Measurements from ENCODE around the gene ULBP2. TPM values are rescaled to one million over a fixed set of nuclear protein-coding genes. Genes with fewer than 3 reads are reported as not detected.
"Not testable (repeated sequence)": the region's sequence is repeated elsewhere in the genome, so short reads cannot be mapped to it uniquely, and the experiment has no call there.

The ULBP2 gene
- polyA plus RNA-seq, 3 donors, result 0.65 to 0.87 (median 0.68) TPM

- no peak for DNase-seq (ENCODE audit: low read depth in 3 of 3, low spot score in 2 of 3)
These were observed 16.4 kb upstream of the ULBP2 start for GRCh38 chr6:149925253-149925973.

GRCh38 chr6:149925974-149926777 is 15.6 kb upstream of the ULBP2 start:
- DNase-seq (ENCODE audit: low read depth in 3 of 3, low spot score in 2 of 3), result peak in 1 of 3 donors; percentile 65

- not testable (repeated sequence) for DNase-seq (ENCODE audit: low read depth in 3 of 3, low spot score in 2 of 3)
These were observed 14.8 kb upstream of the ULBP2 start for GRCh38 chr6:149927025-149927424.

- no peak for DNase-seq (ENCODE audit: low read depth in 3 of 3, low spot score in 2 of 3)
These were observed 12.4 kb upstream of the ULBP2 start for GRCh38 chr6:149929422-149929821.

GRCh38 chr6:149931501-149931900 is 10.3 kb upstream of the ULBP2 start:
- no peak for DNase-seq (ENCODE audit: low read depth in 3 of 3, low spot score in 2 of 3)

- DNase-seq (ENCODE audit: low read depth in 3 of 3, low spot score in 2 of 3), result no peak
These were observed 8.8 kb upstream of the ULBP2 start for GRCh38 chr6:149933036-149933435.

- no peak for DNase-seq (ENCODE audit: low read depth in 3 of 3, low spot score in 2 of 3)
These were observed 8.4 kb upstream of the ULBP2 start for GRCh38 chr6:149933461-149933860.

- peak in 1 of 3 donors; percentile 63 for DNase-seq (ENCODE audit: low read depth in 3 of 3, low spot score in 2 of 3)
These were observed 7.3 kb upstream of the ULBP2 start for GRCh38 chr6:149934249-149935156.

- no peak for DNase-seq (ENCODE audit: low read depth in 3 of 3, low spot score in 2 of 3)
These were observed 6.6 kb upstream of the ULBP2 start for GRCh38 chr6:149935246-149935645.

GRCh38 chr6:149935668-149936067 is 6.1 kb upstream of the ULBP2 start:
- no peak for DNase-seq (ENCODE audit: low read depth in 3 of 3, low spot score in 2 of 3)

- no peak for DNase-seq (ENCODE audit: low read depth in 3 of 3, low spot score in 2 of 3)
These were observed 5.1 kb upstream of the ULBP2 start for GRCh38 chr6:149936743-149937142.

GRCh38 chr6:149938013-149938570 is 3.7 kb upstream of the ULBP2 start:
- not testable (repeated sequence) for DNase-seq (ENCODE audit: low read depth in 3 of 3, low spot score in 2 of 3)

GRCh38 chr6:149938571-149939355 is 3.1 kb upstream of the ULBP2 start:
- DNase-seq (ENCODE audit: low read depth in 3 of 3, low spot score in 2 of 3), result no peak

- DNase-seq (ENCODE audit: low read depth in 3 of 3, low spot score in 2 of 3), result no peak
These were observed 2.5 kb upstream of the ULBP2 start for GRCh38 chr6:149939356-149939648.

GRCh38 chr6:149939909-149940671 is 1.7 kb upstream of the ULBP2 start:
- DNase-seq (ENCODE audit: low read depth in 3 of 3, low spot score in 2 of 3), result no peak

GRCh38 chr6:149940672-149940982 is 1.2 kb upstream of the ULBP2 start:
- DNase-seq (ENCODE audit: low read depth in 3 of 3, low spot score in 2 of 3), result no peak

- no peak for DNase-seq (ENCODE audit: low read depth in 3 of 3, low spot score in 2 of 3)
These were observed 631 bp downstream of the ULBP2 start for GRCh38 chr6:149942461-149942829.

GRCh38 chr6:149943321-149943720 is 1.5 kb downstream of the ULBP2 start:
- DNase-seq (ENCODE audit: low read depth in 3 of 3, low spot score in 2 of 3), result not testable (repeated sequence)

GRCh38 chr6:149945276-149945675 is 3.5 kb downstream of the ULBP2 start:
- DNase-seq (ENCODE audit: low read depth in 3 of 3, low spot score in 2 of 3), result not testable (repeated sequence)

- DNase-seq (ENCODE audit: low read depth in 3 of 3, low spot score in 2 of 3), result not testable (repeated sequence)
These were observed 4.8 kb downstream of the ULBP2 start for GRCh38 chr6:149946631-149947030.
